ENCODE results near the gene ENOSF1. TPM values are rescaled to one million over a fixed set of nuclear protein-coding genes. Genes with fewer than 3 reads are reported as not detected.

ENOSF1 gene
- total and polyA plus RNA-seq, 10 of the 15 experiments (the other 5 are each of a cell fraction or from before 2014, with no cell fraction given): 12.5 to 43.3 (median 29.5) TPM

- TF ChIP-seq ZNF207 (IDR thresholded peaks at IDR 0.05; ENCODE audit: borderline replicate concordance) (no peak), EZH2 (IDR thresholded peaks at IDR 0.05; ENCODE audit: borderline replicate concordance, control insufficient read depth, low read depth, low read length) (no peak), POU2F2 (IDR thresholded peaks at IDR 0.05; ENCODE audit: borderline replicate concordance, low read depth, low read length) (no peak), POLR2AphosphoS2 (IDR thresholded peaks at IDR 0.05; ENCODE audit: low read depth, low read length) (no peak), PAX8 (IDR thresholded peaks at IDR 0.05) (no peak), JUNB (IDR thresholded peaks at IDR 0.05) (no peak), ATF7 (IDR thresholded peaks at IDR 0.05; ENCODE audit: low read depth) (no peak), ZNF24 (IDR thresholded peaks at IDR 0.05) (no peak), SMAD1 (IDR thresholded peaks at IDR 0.05; ENCODE audit: low read depth, partially characterized antibody) (no peak), CBX5 (IDR thresholded peaks at IDR 0.05; ENCODE audit: low read depth) (no peak), KDM1A (IDR thresholded peaks at IDR 0.05; ENCODE audit: borderline replicate concordance) (no peak), RCOR1 (conservative IDR thresholded peaks at IDR 0.05; ENCODE audit: low read depth, low read length) (no peak), BMI1 (IDR thresholded peaks at IDR 0.05; ENCODE audit: borderline replicate concordance) (no peak), ZSCAN29 (IDR thresholded peaks at IDR 0.05) (no peak), ETV6 (conservative IDR thresholded peaks at IDR 0.05 in 1 of 2, IDR thresholded peaks at IDR 0.05 in 1 of 2; ENCODE audit: borderline replicate concordance in 1 of 2, low read depth in 1 of 2) (no peak), LARP7 (IDR thresholded peaks at IDR 0.05) (no peak)
These were observed 1.8 kb downstream of the ENOSF1 start (continued) for GRCh38 chr18:710418-711300.

All from GM12878 (cell line).